MCF 10A (cell line): ENCODE results near the gene SH3TC1. TPM values are rescaled to one million over a fixed set of nuclear protein-coding genes. Genes with fewer than 3 reads are reported as not detected.

Experiments used
- BruUV-seq: library from RNA; stranded (reverse); fragments of 400-500 nt; replicated peaks from 2 replicates; lab custom pipeline; 2021; lab: Mats Ljungman, UMichigan
- CTCF ChIA-PET: fragments of 300-600 bp; sonication (Branson Sonifier 250); formaldehyde crosslinking; extraction: SDS; loops from one replicate; lab custom pipeline; 2021; ENCODE audit warnings: antibody characterized with exemption, inconsistent platforms; lab: Yijun Ruan, JAX
- POLR2A ChIA-PET: fragments of 300-600, 350-650 bp; sonication (Branson Sonifier 250); formaldehyde crosslinking; extraction: SDS; loops from one replicate; lab custom pipeline; 2020; ENCODE audit warnings: antibody characterized with exemption, inconsistent platforms; lab: Yijun Ruan, JAX
- DNase-seq: peaks from one replicate; pipeline ENCODE4 v3.0.0-alpha.2; 2018; ENCODE audit not compliant: unreplicated experiment
- H3K27ac Mint-ChIP-seq: one replicate; pipeline ENCODE4 v1.8.0; 2022; ENCODE audit warnings: mild to moderate bottlenecking, low read depth, mixed read lengths; ENCODE audit not compliant: unreplicated experiment
- H3K27me3 Mint-ChIP-seq: one replicate; pipeline ENCODE4 v1.8.0; 2022; ENCODE audit warnings: mixed read lengths; ENCODE audit not compliant: insufficient read depth, unreplicated experiment
- H3K36me3 Mint-ChIP-seq: one replicate; pipeline ENCODE4 v1.8.0; 2022; ENCODE audit warnings: mild to moderate bottlenecking, moderate library complexity, mixed read lengths; ENCODE audit not compliant: insufficient read depth, unreplicated experiment
- H3K4me1 Mint-ChIP-seq: one replicate; pipeline ENCODE4 v1.8.0; 2022; ENCODE audit warnings: mixed read lengths; ENCODE audit not compliant: insufficient read depth, unreplicated experiment
- H3K4me3 Mint-ChIP-seq: one replicate; pipeline ENCODE4 v1.8.0; 2022; ENCODE audit warnings: mild to moderate bottlenecking, moderate library complexity, mixed read lengths; ENCODE audit not compliant: unreplicated experiment
- H3K9me3 Mint-ChIP-seq: one replicate; pipeline ENCODE4 v1.8.0; 2022; ENCODE audit warnings: mixed read lengths; ENCODE audit not compliant: unreplicated experiment
- intact Hi-C: fragments of 100-400 bp; cut with micrococcal nuclease; formaldehyde crosslinking; loops from 2 replicates; pipeline ENCODE4 v1.14.1; 2022
- total RNA-seq: library from RNA; stranded (reverse); gene quantifications from 2 replicates; pipeline ENCODE4 v1.2.3, GENCODE V29; 2022
- TF ChIP-seq, protein P1 (sequence below): fragments of 200-600 bp; IDR thresholded peaks from one replicate; pipeline ENCODE4 v1.8.0; 2022; ENCODE audit warnings: antibody characterized with exemption, mild to moderate bottlenecking; ENCODE audit not compliant: unreplicated experiment

SH3TC1 gene
- total RNA-seq, 1 experiment from 2014 or later: 28.8 TPM

DNA sequence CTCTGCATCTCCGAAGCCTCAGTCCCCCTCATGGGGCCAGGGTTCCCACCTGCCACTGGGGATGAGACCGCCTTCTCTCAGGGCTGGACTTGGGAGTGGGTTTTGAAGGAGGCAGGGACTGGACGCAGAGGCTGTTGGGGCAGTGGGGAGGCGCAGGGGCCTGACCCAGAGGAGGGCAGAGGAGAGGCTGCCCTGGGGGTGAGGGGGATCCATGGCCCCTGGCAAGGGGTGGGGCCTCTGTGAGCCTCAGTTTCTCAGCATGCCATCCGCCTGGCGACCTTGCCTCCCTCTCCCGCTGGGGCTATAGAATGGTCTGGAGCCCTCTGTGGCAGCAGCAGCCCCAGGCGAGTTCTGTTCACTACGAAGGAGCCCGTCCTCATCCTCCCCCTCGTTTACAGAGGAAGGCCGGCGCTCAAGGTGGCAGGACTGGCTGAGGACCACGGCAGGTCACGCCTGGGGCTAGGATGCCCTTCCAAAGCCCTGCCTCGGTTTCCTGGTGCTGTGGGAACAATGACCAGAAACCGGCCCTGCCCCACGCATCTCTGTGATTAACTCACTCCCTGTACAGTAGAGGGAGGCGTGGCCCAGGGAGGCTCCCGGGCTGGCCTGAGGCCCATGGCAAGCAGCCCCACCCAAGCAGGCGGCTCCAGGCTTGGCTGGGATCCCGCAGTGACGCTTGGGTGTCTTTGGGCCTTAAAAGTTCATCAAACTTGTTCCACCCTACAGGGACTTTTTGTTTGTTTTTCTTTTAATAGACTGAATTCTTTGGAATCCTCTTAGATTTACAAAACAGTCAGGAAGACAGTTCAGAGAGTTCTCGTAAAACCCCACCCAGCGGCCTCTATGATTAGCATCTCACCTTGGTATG, 16.0 kb upstream of the SH3TC1 start:
- intact Hi-C loops: loop anchor here (1.0 to 10.0 kb wide), 2 partner anchors 8 to 378 kb away; no protein-coding TSS in a partner anchor
- Mint-ChIP-seq H3K4me3 (peak overlapping the region; percentile 13), H3K4me1 (peaks cover 27% of the 10 kb centered on the region), H3K9me3 (no peaks in the 10 kb centered on the region), H3K27ac (peak overlapping the region; percentile 90), H3K36me3 (no peaks in the 10 kb centered on the region), H3K27me3 (no peaks in the 10 kb centered on the region)
- TSS peak; percentile 51 for BruUV-seq
- peak; percentile 97 for DNase-seq
- ChIA-PET POLR2A (interaction anchor here (0.5 to 1.4 kb wide), 4 partner anchors 10 to 257 kb away, joined by 3 to 4 read pairs (median 3); partner anchors contain the start of gene SH3TC1), CTCF (interaction anchor here (0.8 to 1.6 kb wide), 2 partner anchors 9 to 16 kb away, joined by 4 to 5 read pairs; partner anchors contain the start of gene SH3TC1)
- TF ChIP-seq, protein P1, sequence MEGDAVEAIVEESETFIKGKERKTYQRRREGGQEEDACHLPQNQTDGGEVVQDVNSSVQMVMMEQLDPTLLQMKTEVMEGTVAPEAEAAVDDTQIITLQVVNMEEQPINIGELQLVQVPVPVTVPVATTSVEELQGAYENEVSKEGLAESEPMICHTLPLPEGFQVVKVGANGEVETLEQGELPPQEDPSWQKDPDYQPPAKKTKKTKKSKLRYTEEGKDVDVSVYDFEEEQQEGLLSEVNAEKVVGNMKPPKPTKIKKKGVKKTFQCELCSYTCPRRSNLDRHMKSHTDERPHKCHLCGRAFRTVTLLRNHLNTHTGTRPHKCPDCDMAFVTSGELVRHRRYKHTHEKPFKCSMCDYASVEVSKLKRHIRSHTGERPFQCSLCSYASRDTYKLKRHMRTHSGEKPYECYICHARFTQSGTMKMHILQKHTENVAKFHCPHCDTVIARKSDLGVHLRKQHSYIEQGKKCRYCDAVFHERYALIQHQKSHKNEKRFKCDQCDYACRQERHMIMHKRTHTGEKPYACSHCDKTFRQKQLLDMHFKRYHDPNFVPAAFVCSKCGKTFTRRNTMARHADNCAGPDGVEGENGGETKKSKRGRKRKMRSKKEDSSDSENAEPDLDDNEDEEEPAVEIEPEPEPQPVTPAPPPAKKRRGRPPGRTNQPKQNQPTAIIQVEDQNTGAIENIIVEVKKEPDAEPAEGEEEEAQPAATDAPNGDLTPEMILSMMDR: no peak

DNA sequence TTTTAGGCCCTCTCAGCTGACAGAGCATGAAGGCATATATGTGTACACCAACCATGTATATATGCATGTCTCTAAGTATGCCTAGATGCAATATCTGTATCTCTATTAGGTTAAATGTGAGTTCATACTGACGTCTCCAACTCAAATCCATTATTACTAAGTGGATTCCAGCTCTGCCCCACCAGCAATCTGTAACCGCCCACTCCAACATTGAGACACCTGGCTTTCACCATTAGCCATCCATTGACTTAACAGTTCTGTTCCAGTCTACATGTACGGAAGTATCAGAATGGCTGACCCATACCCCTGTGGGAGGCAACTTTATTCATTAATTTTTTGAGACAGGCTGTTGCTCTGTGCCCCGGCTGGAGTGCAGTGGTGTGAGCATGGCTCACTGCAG, 15.0 kb upstream of the SH3TC1 start:
- H3K4me3 Mint-ChIP-seq: peak overlapping the region; percentile 13
- TF ChIP-seq, protein P1: no peak
- intact Hi-C loops: loop anchor here (10.0 kb wide), 1 partner anchor 379 kb away; no protein-coding TSS in a partner anchor
- peak overlapping the region; percentile 90 for H3K27ac Mint-ChIP-seq
- ChIA-PET POLR2A (interaction anchor here (0.5 to 1.4 kb wide), 4 partner anchors 9 to 256 kb away, joined by 3 to 4 read pairs (median 3); partner anchors contain the start of gene SH3TC1), CTCF (interaction anchor here (0.8 kb wide), 1 partner anchor 15 kb away, joined by 5 read pairs; the partner anchor contains the start of gene SH3TC1)
- no peaks in the 10 kb centered on the region for H3K27me3 Mint-ChIP-seq
- no peaks in the 10 kb centered on the region for H3K9me3 Mint-ChIP-seq
- peaks cover 37% of the 10 kb centered on the region for H3K4me1 Mint-ChIP-seq
- DNase-seq: no peak
- no TSS peak for BruUV-seq
- no peaks in the 10 kb centered on the region for H3K36me3 Mint-ChIP-seq

DNA sequence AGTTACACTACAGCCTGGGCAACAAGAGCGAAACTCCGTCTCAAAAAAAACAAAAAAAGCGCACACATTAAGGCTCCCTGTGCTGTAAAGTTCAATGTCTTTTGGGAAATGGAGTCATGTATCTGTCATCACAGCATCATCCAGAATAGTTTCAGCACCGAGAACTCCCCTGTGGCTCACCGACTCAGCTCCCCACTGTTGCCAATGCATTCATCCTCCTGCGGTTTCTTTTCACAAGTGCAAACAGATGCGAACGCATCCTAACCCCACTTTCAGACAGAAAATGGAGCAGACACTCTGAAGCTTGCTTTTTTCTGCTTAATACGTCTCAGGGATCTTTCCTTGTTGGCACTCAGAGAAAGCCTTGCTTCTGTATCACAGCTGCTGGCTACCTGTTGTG, 13.8 kb upstream of the SH3TC1 start:
- H3K27me3 Mint-ChIP-seq: no peaks in the 10 kb centered on the region
- H3K4me1 Mint-ChIP-seq: peaks cover 41% of the 10 kb centered on the region
- no TSS peak for BruUV-seq
- H3K36me3 Mint-ChIP-seq: no peaks in the 10 kb centered on the region
- H3K27ac Mint-ChIP-seq: no peak overlapping the region
- intact Hi-C loops: loop anchor here (10.0 kb wide), 1 partner anchor 380 kb away; no protein-coding TSS in a partner anchor
- POLR2A ChIA-PET: interaction anchor here (0.5 to 1.2 kb wide), 2 partner anchors 14 to 230 kb away, joined by 3 to 4 read pairs; partner anchors contain the start of gene SH3TC1
- H3K4me3 Mint-ChIP-seq: no peak overlapping the region
- H3K9me3 Mint-ChIP-seq: no peaks in the 10 kb centered on the region
- TF ChIP-seq, protein P1: no peak
- peak; percentile 77 for DNase-seq
- CTCF ChIA-PET: interaction anchor here (1.3 kb wide), 1 partner anchor 9 kb away, joined by 6 read pairs; no protein-coding TSS in a partner anchor

DNA sequence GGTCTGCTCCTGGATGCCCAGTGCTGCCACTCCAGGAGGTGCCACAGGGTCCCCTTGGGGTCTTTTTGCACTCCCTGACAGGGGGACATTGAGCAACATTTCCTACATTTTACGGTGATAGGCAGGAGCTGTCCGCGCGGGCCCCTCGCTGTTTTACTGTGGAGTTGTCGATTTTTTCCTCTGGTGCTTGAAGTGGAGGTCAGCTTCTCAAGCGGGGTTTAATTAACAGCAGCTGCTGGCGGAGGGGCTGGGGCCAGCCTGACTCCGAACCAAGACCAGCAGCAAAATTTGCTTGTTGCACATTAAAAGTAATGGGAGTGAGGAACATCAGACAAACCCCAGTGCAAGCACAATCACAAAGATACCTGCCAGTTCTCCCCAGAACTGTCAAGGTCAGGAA, 13.2 kb upstream of the SH3TC1 start:
- no TSS peak for BruUV-seq
- Mint-ChIP-seq H3K27me3 (no peaks in the 10 kb centered on the region), H3K4me3 (no peak overlapping the region), H3K4me1 (peaks cover 37% of the 10 kb centered on the region), H3K36me3 (no peaks in the 10 kb centered on the region), H3K27ac (no peak overlapping the region), H3K9me3 (no peaks in the 10 kb centered on the region)
- CTCF ChIA-PET: interaction anchor here (1.3 kb wide), 1 partner anchor 9 kb away, joined by 6 read pairs; no protein-coding TSS in a partner anchor
- POLR2A ChIA-PET: interaction anchor here (0.5 to 1.2 kb wide), 2 partner anchors 13 to 231 kb away, joined by 3 to 4 read pairs; partner anchors contain the start of gene SH3TC1
- TF ChIP-seq, protein P1: no peak
- no peak for DNase-seq
- intact Hi-C loops: loop anchor here (10.0 kb wide), 1 partner anchor 381 kb away; no protein-coding TSS in a partner anchor
